HepG2 (cell line): Measurements from ENCODE around the gene MTA1. TPM values are rescaled to one million over a fixed set of nuclear protein-coding genes. Genes with fewer than 3 reads are reported as not detected.

Experiments used
- ATAC-seq: fragments of 200-7000 bp; cut with Tn5 transposase; 3 replicates; pipeline ENCODE4 v1.9.1; 2020; ENCODE audit warnings: mild to moderate bottlenecking, moderate library complexity
- BruUV-seq: library from RNA; stranded (reverse); fragments of 400-500 nt; replicated peaks from 2 replicates; lab custom pipeline; 2021; lab: Mats Ljungman, UMichigan
- CTCF ChIA-PET: fragments of 300-600 bp; formaldehyde crosslinking; extraction: SDS; loops from one replicate; lab custom pipeline; 2021; ENCODE audit warnings: low total read pairs, inconsistent platforms, low intra/inter-chr PET ratio; lab: Yijun Ruan, JAX
- POLR2A ChIA-PET: fragments of 350-600 bp; sonication (Branson Sonifier 250); formaldehyde crosslinking; loops from one replicate; lab custom pipeline; 2020; ENCODE audit warnings: antibody characterized with exemption, inconsistent platforms; lab: Yijun Ruan, JAX
- DNase-seq: peaks from one replicate; pipeline ENCODE4 v3.0.0-alpha.2; 2015; ENCODE audit warnings: low spot score
- FAIRE-seq: peaks from 3 replicates; lab custom pipeline; 2011; peaks lifted over from hg19 to GRCh38; lab: Jason Lieb, UNC
- H2AFZ ChIP-seq: one replicate; pipeline ENCODE4 v1.6.1; 2011; ENCODE audit warnings: low read length, inconsistent platforms
- H3K27ac ChIP-seq: fragments of 300-600 bp; 3 replicates; pipeline ENCODE4 v1.8.0; 2011; ENCODE audit warnings: mixed run types, mild to moderate bottlenecking, mixed read lengths, low read length, inconsistent platforms; ENCODE audit not compliant: insufficient read depth; ENCODE audit errors: extremely low read length
- H3K27me3 ChIP-seq, 2 experiments: fragments of 200-600 bp in 1 of 2; 2 replicates in 1 of 2; 3 replicates in 1 of 2; pipeline versions ENCODE4 v1.6.0 to v1.8.0; 2011; ENCODE audit warnings: low read length in 2 of 2, mild to moderate bottlenecking in 2 of 2, moderate library complexity in 2 of 2, inconsistent platforms in 1 of 2; ENCODE audit not compliant: insufficient read depth in 2 of 2, control insufficient read depth in 1 of 2
- H3K36me3 ChIP-seq, 2 experiments: fragments of 200-600 bp in 1 of 2; replicated peaks in 1 of 2; 2 replicates in 1 of 2; 3 replicates in 1 of 2; pipeline versions ENCODE4 v1.5.1 to v1.8.0; 2011; ENCODE audit warnings: low read length in 2 of 2, inconsistent platforms in 1 of 2; ENCODE audit not compliant: insufficient read depth in 2 of 2, control insufficient read depth in 1 of 2
- H3K4me1 ChIP-seq: 2 replicates; pipeline ENCODE4 v1.5.1; 2012; ENCODE audit warnings: low read length, inconsistent platforms; ENCODE audit not compliant: insufficient read depth
- H3K4me2 ChIP-seq: 2 replicates; pipeline ENCODE4 v1.6.0; 2011; ENCODE audit warnings: low read depth, low read length, inconsistent platforms
- H3K4me3 ChIP-seq, 3 experiments: fragments of 200-600 bp in 1 of 3; sonication (generic), shearing (Covaris generic) in 1 of 3; replicated peaks in 1 of 3; 2 replicates each; pipeline ENCODE4 v1.5.1; 2011 to 2016; ENCODE audit warnings: low read length in 3 of 3, inconsistent platforms in 2 of 3, low read depth in 2 of 3, mild to moderate bottlenecking in 2 of 3, control low read depth in 1 of 3, mixed read lengths in 1 of 3; ENCODE audit not compliant: insufficient read depth in 1 of 3
- H3K79me2 ChIP-seq: one replicate; pipeline ENCODE4 v1.6.1; 2011; ENCODE audit warnings: low read length, inconsistent platforms; ENCODE audit not compliant: insufficient read depth
- H3K9ac ChIP-seq: 2 replicates; pipeline ENCODE4 v1.6.0; 2011; ENCODE audit warnings: mild to moderate bottlenecking, low read depth, low read length, inconsistent platforms; ENCODE audit not compliant: insufficient read depth
- H3K9me3 ChIP-seq: 2 replicates; pipeline ENCODE4 v1.5.1; 2012; ENCODE audit warnings: mild to moderate bottlenecking, low read length
- H4K20me1 ChIP-seq: 2 replicates; pipeline ENCODE4 v1.6.0; 2011; ENCODE audit warnings: inconsistent platforms, mild to moderate bottlenecking, low read length, moderate library complexity; ENCODE audit not compliant: insufficient read depth
- CREB1 ChIP-seq, 2 experiments: fragments of 450-650 bp in 1 of 2; IDR thresholded peaks; 2 replicates each; pipeline ENCODE4 v1.6.1; 2016 to 2017; ENCODE audit warnings: control low read depth in 1 of 2, mild to moderate bottlenecking in 1 of 2, missing compliant biosample characterization in 1 of 2, missing genetic modification characterization in 1 of 2
- GATAD1 ChIP-seq: IDR thresholded peaks from 2 replicates; pipeline ENCODE4 v1.6.1; 2016; ENCODE audit warnings: missing genetic modification reagents, missing compliant biosample characterization
- HIVEP1 ChIP-seq: sonication (generic); formaldehyde crosslinking; IDR thresholded peaks from 2 replicates; pipeline ENCODE4 v1.4.0; 2020; ENCODE audit warnings: mild to moderate bottlenecking, missing genetic modification reagents
- JDP2 ChIP-seq: sonication (generic); formaldehyde crosslinking; IDR thresholded peaks from 2 replicates; pipeline ENCODE4 v1.8.1; 2022; ENCODE audit warnings: missing genetic modification reagents, borderline replicate concordance
- KDM3A ChIP-seq: IDR thresholded peaks from 2 replicates; pipeline ENCODE4 v1.6.1; 2018; ENCODE audit warnings: low read depth, missing compliant biosample characterization
- PCBP2 ChIP-seq: fragments of 200-400 bp; formaldehyde crosslinking; optimal IDR thresholded peaks from 2 replicates; pipeline ENCODE3; 2018; ENCODE audit warnings: low read length, low read depth; ENCODE audit not compliant: poor library complexity, severe bottlenecking
- POLR2G ChIP-seq: fragments of 200-400 bp; formaldehyde crosslinking; IDR thresholded peaks from 2 replicates; pipeline ENCODE4 v1.6.1; 2018; ENCODE audit warnings: mild to moderate bottlenecking, low read depth, low read length, moderate library complexity
- ZBTB3 ChIP-seq: sonication (generic); formaldehyde crosslinking; IDR thresholded peaks from 2 replicates; pipeline ENCODE4 v1.4.0; 2020; ENCODE audit warnings: low read depth, mild to moderate bottlenecking, moderate library complexity, missing genetic modification reagents, borderline replicate concordance
- ZNF124 ChIP-seq: sonication (generic); formaldehyde crosslinking; IDR thresholded peaks from 2 replicates; pipeline ENCODE4 v1.4.0; 2020; ENCODE audit warnings: missing genetic modification reagents
- ZNF773 ChIP-seq: sonication (generic); formaldehyde crosslinking; IDR thresholded peaks from 2 replicates; pipeline ENCODE4 v1.4.0; 2020; ENCODE audit warnings: missing genetic modification reagents, borderline replicate concordance
- ZNF879 ChIP-seq: sonication (generic); formaldehyde crosslinking; IDR thresholded peaks from 2 replicates; pipeline ENCODE4 v1.8.1; 2023; ENCODE audit warnings: missing genetic modification reagents
- WGBS: methylation state at CpG from one replicate; pipeline ENCODE4 v1.1.6; 2017; ENCODE audit warnings: low lambda C conversion rate; 5-methylcytosine and 5-hydroxymethylcytosine counted together
- in situ Hi-C: cut with HindIII; loops from 2 replicates; pipeline ENCODE4 v1.10.0; 2017; ENCODE audit warnings: low pct_unique_long_range_greater_than_20kb; ENCODE audit not compliant: extremely low pct_ligation_motif_present
- intact Hi-C: fragments of 100-400 bp; cut with micrococcal nuclease; formaldehyde crosslinking; loops from one replicate; pipeline ENCODE4 v1.10.0; 2022; ENCODE audit not compliant: unreplicated experiment
- polyA plus RNA-seq, 8 experiments: library from polyadenylated mRNA; depleted of rRNA in 3 of 8; stranded (reverse) in 7 of 8; unstranded in 1 of 8; fragments of >200 nt; fragmentation: Illumina TruSeq in 4 of 8; extraction: Trizol in 4 of 8; gene quantifications; 2 replicates each; pipeline versions ENCODE4 v1.2.1 to v1.2.3, GENCODE V29; 2011 to 2016; ENCODE audit warnings: low read depth in 4 of 8, missing spikeins in 1 of 8, mixed read lengths in 1 of 8; ENCODE audit not compliant: insufficient read depth in 1 of 8
- total RNA-seq, 5 experiments: library from RNA; depleted of rRNA; stranded (reverse); fragments of >200 nt; fragmentation: Illumina TruSeq; extraction: Trizol; gene quantifications; 2 replicates each; pipeline ENCODE4 v1.2.3, GENCODE V29; 2016; ENCODE audit warnings: low read depth in 1 of 5

Gene MTA1
- total and polyA plus RNA-seq, 2 of the 13 experiments (the other 11 are each of a cell fraction or from before 2014, with no cell fraction given) = 35.2 to 85.8 TPM

DNA sequence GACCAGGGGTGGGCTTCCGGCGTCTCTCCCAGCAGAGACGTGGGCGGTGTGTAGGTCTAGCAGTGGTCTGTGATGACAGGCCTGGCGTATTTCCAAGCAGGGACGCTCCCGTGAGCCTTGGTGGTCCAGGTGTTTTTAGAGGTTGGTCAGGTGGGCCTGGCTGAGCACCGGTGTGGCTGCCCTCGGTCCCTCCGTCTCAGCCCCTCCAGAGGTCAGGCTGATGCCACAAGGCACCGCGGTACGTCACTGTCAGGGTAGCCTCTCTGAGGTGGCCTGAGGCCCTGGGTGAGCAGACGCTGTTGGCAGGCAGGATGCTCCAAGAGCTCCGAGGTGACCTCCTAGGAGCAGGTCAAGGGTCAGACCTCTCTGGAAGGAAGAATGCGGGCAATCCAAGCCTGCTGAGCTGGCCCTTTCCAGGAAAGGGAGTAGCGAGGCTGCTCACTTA lies 13.6 kb downstream of the MTA1 start (continued):
- TF ChIP-seq HIVEP1 (CRISPR knock-in tag) = no peak
- TF ChIP-seq JDP2 (CRISPR knock-in tag) = no peak
- TF ChIP-seq ZBTB3 (CRISPR knock-in tag) = no peak
- no peak for TF ChIP-seq ZNF879 (CRISPR knock-in tag)
- TF ChIP-seq ZNF773 (CRISPR knock-in tag) = no peak
- TF ChIP-seq CREB1 (IDR thresholded peaks at IDR 0.05) = no peak
- no peak for TF ChIP-seq CREB1 (CRISPR knock-in tag; IDR thresholded peaks at IDR 0.05)
- no peak for TF ChIP-seq PCBP2

DNA sequence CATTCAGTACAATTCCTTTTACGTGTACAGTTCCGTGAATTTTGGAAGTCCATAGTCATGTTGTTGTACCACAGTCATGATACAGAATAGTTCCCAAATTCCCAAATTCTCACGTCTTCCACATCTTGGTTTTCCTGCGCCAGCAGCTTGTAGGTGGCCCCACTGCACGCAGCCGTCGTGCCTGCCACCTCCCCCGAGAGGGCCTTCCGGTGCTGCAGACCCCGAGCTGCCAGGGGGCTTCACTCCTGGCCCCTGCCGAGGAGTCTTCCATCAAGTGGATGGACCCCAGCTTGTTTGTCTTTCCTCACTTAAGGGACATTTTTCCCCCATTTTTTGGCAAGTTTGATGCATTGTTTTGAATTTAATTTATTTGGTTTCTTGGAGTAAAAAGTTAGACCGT lies 16.8 kb downstream of the MTA1 start:
- Histone ChIP-seq H3K9ac (no peak overlapping the region), H3K79me2 (peaks cover 36% of the 10 kb centered on the region), H3K4me2 (no peak overlapping the region), H2AFZ (no peak overlapping the region), H4K20me1 (0 out of 2 replicates have a peak, but pooled peaks cover 3% of the 10 kb centered on the region), H3K4me1 (peaks cover 6% of the 10 kb centered on the region), H3K4me3 (no peak overlapping the region), H3K27me3 (no peaks in the 10 kb centered on the region), H3K36me3 (peaks cover 8 to 25% of the 10 kb centered on the region in 2 experiments), H3K9me3 (no peaks in the 10 kb centered on the region), H3K27ac (no peak overlapping the region)
- DNase-seq (no peak), ATAC-seq (no peak), FAIRE-seq (no peak)
- TF ChIP-seq ZNF124 (CRISPR knock-in tag) (no peak), POLR2G (no peak), GATAD1 (no peak), KDM3A (CRISPR knock-in tag) (no peak)
- CTCF ChIA-PET = no interaction called here
- TSS peak; percentile 34 for BruUV-seq
- intact Hi-C loops (no loop called here), in situ Hi-C loops (no loop called here)
- 96% methylated on average over 12 of the region's 12 CpGs for WGBS
- POLR2A ChIA-PET = no interaction called here
